Hippocampal formation (tissue), 2 donors: ENCODE data around the gene PIK3R5.
"Not testable (repeated sequence)": the region's sequence is repeated elsewhere in the genome, so short reads cannot be mapped to it uniquely, and the experiment has no call there.

ENCODE experiments used
- DNase-seq, 2 donors: peaks; one replicate each; lab custom pipeline; 2025; lab: John Stamatoyannopoulos, UW

PIK3R5 gene

DNA sequence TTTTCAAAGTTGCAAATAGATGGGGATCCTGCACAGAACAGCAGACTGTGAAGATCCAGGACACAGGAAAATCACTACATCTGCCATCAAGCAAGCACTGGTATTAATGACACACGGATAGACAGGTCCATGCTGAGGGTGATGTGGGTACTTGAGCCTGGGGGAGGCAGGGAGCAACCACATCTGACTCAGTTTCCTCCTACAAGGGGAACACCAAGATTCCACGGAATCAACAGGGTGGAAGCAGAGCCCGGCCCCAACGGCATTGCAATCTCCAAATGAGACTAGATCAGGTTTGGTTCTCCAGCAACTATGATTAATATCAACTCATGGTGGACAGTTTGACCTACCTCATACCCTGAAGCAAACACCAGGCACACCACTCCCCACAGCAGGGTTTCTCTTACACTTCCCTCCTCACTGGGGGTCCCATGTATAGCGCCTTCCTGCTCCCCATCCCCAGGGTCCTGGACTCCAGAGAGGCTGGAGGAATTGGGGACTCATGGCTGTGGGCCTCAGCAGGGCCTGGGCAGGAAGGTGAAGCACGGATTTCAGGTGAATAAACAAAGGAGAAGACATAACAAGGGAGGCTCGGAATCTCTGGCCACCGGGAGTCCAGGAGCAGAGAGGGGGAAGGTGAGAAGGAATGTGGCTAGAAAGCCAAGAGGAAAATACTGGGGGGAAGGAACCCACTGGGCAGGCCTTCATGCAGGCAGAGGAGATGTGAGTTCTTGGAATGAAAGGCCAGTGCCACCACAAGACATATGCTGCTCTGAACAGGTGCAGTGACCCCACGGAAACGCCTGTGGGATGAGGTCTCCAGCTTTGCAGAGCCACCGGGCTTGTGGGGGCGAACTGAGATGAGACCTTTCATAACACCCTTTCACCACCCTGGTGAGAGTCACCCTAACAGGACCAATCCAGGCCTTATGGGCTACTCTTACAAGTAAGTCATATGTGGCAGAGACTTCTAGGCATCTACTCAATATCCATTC, 68.6 kb downstream of the PIK3R5 start:
- DNase-seq, result no peak

DNA sequence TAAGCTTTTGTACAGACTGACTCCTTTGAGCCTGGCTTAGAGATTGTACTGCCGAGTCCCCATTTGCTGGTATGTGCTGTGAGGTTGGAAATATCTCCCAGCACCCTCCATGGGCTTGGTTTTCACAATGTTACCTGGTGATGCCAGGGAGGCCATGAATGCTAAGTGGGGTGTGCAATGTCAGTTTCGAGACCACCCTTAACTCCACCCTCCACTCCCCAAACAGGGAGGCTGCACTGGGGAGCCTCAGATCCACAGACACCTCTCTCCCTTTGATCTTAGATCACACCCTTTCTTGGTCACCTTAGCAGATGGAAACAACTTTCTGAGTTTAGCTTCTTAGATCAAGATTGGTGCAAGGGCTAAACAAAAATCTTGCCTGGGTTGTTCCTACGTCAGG, 69.4 kb downstream of the PIK3R5 start:
- no peak for DNase-seq

DNA sequence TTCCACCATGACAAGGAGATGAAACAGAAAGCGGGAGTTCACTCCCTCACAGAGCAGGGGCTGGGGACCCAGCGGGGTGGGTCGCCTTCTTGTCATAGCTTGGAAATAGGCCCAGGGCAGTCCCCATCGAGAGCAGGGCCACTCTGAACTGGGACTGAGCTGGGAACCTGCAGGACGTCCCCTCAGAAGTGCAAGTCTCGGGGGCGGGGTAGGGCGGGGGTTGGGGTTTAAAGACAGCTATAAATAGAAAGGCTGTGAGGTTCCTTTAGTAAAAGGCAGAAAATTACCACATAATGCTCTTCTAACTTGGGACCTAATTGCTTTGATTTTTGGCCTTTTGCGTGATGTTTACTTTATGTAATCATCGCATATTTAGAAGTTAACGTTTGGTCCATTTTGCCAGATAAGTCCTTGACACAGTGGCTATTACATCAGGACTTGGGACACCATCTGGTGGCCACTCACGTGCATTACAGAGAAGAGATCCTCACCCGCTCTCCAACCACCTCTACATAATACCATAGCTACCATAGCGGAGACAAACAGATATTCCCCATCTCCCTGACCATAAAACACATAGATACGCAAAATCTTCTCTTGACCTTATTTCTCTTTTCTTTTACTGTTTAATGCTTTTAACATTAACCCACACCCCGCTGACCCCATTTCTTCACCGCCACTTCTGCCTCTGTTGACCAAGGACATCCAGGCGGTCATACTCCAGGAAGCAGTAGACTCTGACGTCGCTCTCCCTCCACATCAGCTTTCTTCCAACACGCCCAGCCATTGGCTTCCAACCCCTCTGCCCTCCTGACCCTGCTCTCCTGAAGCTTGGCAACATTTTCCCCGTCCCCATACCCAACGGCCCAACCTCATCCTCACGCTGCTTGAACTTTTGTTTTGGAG, 70.6 kb downstream of the PIK3R5 start:
- DNase-seq, result peak; percentile 14 to 24

DNA sequence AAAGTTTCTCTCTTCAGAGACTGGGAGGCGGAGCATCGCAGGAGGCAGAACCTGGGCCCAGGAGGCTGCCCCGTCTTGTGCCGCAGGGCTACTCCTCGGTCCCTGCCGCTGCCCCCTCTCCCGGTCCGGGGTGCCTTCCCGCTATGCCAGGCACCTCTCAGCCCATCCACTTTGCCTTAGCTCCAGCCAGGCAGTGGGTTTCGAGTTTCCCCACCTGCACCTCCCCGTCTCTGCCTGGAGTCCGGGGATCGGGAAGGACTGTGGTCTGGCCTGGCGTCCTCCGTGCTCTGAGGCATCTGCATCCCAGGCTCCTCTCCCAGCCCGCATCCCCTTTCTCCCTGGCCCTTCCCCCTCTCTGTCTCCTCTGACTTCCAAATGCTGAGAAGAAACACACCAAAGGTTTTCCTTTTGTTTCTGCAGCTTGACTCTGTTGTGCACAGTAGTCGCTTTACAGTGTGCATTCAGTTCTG, 71.3 kb downstream of the PIK3R5 start:
- DNase-seq, result no peak

DNA sequence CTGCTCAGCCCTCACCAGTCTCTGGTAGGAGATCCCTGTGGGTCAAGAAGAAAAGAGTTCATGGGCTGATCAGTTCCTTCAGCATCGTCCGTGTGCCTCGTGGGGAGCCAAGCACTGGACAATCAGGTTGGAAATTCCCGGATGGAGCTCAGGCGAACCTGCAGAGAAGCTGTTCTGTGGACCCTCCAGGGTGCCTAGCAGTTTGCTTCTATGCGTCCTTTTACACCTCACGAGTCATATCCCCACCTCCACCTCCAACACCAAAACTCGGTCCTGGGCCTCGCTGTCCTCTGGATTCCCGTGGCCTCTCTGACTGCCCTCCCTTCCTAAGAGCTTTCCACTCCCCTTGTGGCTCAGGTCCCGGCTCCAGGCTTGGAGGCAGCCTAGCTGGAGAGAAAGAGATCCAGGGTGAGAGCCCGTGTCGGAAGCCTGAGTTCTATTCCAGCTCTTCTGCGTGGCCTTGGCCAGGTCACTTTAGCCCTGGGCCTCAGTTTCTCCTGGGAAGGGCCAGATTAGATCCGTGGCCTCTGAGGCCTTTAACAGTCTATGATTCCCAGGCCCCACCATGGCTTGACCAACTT, 71.8 kb downstream of the PIK3R5 start:
- DNase-seq, result no peak

DNA sequence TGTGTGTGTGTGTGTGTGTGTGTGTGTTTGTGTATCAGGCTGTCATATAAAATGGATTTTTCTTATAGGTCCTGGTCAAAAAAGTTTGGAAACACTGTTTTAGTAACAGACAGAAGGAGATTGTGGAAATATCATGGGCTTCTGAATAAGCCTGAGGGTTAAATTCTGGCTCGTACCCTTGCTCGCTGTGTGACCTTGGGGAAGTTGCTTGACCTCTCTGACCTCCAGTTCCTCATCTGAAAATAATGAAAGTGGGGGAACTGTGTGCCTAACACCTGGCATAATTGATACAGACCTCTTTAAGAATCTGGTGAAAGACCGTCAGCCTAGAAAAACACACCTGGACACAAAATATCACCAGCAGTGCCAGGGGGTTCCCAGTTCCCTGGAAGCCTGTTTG, 72.4 kb downstream of the PIK3R5 start:
- no peak for DNase-seq

DNA sequence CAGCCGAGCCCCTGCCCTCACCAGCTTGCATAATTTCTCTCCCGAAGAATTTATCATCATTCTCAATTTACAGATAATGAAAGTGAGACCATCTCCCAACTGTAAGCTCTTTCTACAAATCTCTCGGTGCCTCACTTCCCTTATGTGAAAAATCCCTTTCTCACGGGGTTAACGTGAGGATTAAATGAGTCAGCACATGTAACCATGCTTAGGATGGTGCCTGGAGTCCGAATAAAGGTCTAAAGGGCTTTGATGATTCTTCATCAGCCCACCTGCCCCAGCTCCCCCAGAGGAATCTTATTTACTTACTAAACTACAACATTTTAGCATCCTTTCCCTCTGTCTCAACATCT, 73.2 kb downstream of the PIK3R5 start:
- no peak for DNase-seq

DNA sequence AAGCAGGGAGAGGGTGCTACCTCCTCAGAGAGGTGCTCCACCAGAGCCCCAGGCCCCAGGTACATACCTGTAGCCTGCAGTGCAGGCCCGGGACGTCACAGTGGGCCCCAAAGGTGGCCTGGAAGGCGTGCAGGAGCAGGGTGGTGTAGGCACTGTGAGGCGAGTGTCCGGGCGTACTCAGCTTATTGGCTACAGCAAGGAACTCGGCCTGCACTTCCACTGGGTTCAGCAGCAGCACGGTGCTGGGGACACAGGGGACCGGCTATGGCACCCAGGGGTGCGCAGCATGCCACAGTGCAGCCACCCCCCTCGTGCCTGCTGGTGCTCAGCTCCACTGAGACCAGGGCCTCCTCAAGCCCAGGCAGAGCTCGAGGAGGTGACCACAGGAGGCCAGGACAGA, 74.8 kb downstream of the PIK3R5 start:
- DNase-seq, result no peak

DNA sequence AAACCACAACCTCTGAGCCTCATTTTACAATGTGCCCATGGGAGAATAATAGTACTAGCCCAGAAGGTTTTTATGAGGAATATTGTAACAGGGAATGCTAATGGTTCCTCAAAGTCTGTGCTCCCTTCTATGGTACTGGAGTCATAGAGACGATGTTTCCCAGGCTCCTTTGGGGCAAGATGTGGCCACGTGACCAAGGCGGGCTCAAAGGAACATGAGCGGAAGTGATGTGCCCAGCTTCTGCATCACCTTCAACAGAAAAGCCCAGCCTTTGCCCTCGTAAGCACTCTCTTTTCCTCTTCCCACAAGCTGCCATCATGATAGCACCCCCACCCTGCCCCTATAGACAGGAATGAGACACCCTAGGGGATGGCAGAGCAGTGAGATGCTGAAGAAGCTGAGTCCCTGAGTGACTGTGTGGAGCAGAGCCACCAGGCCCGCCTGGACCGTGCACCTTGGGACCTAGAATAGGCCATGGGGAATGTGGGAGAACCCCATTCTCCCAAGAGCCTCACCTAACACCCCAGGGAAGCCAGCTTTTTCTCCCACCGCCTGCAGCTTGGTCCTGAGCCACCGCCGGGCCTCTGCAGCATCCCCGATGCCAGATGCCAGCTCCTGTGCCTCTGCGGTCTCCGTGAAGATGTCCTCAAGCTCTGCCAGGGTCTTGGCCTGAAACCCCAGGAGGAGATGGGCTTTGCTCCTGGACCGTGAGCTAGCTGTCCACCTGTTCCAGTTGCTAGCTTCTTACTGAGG, 75.9 kb downstream of the PIK3R5 start:
- DNase-seq, result no peak

DNA sequence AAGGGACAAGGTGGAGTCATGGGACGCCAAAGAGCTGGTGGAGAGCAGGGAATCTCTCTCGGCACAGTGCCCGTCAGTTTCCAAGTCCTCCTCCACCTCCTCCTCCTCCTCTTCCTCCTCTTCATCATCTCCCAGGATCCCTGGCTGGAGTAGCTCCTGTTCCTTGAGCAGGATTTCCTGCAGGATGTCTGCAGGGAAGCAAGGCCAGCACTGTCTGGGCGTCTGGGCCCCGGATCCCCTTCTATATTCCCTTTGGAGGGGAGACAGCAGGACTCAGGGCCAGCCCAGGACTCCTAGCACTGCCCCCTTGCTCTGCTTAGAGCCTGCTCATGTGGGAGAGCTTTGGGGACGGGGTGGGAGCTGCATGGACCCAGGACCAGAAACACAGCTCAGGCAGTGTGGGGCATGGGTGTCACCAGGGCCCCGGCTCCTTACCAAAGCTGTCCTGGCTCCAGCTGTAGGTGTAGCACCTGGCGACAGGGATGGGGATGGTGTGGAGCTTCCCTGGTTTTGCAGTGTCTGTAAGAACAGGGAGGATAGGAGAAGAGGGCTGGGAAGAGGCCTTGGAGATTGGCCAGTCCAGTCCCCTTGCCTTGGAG, 76.7 kb downstream of the PIK3R5 start:
- DNase-seq, result no peak

DNA sequence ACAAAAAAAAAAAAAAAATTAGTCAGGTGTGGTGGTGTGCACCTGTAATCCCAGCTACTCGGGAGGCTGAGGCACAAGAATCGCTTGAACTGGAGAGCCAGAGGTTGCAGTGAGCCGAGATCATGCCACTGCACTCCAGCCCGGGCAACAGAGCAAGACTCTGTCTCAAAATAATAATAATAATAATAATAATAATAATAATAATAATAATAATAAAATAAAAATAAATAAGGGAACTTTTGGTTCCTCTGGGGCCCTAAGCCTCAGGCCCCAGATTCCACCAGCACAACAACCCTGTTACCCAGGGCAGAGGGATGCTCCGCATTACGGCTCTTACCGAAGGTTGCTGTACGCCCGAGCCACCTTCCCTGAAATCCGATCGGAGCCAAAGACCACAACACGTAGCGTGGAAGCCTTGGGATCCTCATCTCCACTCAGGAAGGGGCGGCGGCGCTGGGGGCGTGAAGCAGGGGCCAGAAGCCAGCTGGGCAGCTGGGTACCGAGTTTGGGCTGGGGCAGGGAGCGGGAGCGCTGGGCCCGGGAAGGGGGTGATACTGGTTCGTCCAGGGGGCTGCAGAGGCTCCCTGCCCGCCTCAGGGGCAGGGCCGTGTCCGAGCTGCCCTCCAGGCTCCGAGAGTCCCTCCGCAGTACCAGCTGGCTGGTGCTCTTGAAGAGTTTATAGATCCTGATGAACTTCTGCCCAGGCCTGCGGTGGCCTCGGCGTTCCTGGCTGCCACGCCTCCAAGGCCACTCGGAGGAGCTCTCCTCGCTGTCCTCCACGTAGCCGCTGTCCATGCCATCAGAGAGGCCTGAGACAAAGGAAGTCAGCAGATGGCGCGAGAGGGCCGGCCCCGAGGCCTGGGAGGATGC, 77.4 kb downstream of the PIK3R5 start:
- no peak for DNase-seq

DNA sequence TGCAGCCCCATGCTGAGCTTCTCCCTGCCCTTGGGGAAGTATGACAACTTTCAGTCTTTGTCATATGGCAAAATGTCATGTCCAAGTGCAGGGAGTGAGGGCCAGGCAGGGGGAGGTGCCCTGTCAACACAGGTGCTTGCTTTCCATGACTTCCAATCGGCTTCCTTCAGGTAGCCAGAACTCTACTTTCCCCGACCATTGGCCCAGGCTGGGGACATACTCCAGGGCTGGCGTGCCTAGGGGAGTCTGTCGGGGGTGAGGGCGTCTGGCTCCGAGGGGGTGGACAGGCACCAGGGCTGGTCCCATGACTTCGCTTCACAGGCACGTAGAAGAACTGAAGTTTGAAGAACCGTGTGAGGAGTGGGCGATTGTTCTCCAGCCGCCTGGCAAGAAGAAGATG, 78.2 kb downstream of the PIK3R5 start:
- DNase-seq, result no peak

DNA sequence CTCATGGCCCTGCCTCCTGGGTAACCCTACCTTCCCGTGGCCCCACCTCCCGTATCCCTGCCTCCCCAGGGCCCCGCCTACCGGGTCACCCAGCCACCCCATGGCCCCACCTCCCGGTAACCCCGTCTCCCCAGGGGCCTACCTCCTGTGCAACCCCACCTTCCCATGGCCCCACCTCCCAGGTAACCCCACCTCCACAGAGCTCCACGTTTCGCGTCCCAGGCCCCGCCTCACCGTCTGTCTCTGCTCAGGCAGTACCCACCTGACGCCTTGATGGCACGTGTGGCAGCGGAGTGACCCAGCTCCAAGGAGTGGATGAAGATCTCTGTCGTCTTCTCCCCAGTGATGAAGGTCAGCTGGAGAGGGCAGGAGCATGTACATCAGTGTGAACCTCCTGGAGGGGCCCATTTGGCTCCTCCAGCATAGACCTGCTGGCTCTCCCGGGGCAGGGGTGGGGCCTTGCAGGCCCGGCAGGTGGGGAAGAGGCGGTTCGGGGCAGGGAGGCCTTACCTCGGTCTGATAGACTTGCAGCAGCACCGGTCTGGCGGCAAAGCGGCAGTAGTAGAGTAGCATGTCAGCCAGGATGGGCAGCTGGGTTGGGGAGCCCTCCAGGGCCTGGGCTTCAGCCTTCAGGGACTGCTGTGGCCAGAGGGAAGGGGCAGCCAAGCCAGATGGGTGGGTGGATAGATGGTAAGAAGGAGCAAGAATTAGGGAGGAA, 79.4 kb downstream of the PIK3R5 start:
- DNase-seq, result no peak

DNA sequence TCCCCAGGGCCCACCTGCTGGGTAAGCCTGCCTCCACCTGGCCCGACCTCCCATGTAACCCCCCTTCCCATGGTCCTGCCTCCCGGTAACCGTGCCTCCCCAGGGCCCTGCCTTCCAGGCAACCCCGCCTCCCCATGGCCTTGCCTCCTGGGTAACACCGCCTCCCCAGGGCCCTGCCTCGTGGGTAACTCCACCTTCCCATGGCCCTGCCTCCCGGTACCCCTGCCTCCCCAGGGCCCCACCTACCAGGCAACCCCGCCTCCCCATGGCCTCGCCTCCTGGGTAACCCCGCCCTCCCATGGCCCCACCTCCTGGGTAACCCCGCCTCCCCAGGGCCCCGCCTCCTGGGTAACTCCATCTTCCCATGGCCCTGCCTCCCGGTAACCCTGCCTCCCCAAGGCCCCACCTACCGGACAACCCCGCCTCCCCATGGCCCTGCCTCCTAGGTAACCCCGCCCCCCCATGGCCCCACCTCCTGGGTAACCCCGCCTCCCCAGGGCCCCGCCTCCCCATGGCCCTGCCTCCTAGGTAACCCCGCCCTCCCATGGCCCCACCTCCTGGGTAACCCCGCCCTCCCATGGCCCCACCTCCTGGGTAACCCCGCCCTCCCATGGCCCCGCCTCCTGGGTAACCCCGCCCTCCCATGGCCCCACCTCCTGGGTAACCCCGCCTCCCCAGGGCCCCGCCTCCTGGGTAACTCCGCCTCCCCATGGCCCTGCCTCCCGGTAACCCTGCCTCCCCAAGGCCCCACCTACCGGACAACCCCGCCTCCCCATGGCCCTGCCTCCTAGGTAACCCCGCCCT, 80.1 kb downstream of the PIK3R5 start:
- DNase-seq, result not testable (repeated sequence)

DNA sequence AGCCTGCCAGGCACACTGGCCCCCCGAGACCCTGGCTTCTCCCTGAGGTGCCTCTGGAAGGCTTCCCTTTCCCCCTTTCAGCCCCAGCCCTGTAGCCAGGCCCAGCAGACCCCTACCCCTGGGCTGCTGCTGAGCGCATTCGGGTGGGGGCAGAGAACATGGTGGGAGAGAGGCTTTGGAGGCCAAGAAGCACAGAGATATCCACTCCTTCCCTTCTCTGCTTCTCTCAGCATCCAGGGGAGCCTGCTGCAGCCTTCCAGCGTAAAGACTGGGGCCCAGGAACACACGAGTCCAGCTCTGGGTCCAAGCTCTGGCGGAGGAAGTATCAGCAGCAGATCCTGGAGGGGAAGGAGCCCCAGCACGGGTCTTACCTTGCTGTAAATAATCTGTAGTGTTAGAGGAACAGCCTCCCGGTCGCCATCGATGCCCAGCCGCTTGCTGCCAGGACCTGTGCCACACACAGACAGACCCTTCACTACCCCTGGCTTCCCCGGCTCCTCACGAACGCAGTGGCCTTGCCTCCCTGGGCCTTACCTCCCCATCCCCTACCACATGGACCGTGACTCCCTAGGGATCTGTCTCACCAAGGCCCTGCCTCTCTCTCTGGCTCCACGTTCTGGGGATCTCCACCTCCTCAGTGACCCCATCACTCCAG, 81.0 kb downstream of the PIK3R5 start:
- DNase-seq, result no peak

DNA sequence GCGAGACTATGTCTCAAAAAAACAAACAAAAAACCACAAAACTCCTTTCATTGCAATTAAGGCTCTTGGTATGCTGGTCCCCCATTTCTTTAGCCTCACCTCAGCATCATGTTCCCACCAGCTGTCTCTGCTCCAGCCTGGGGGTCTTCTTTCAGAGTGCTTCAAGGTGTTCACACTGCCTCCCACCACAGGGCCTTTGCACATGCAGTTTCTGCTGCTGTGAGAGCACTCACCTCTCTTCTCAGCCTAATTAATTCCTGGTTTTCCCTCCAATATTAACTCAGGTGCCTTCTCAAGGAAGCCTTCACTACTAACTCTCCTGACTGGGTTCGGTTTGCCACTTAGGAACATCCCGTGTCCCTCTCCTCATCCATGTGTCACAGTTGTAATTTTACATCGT, 82.2 kb downstream of the PIK3R5 start:
- DNase-seq, result no peak

DNA sequence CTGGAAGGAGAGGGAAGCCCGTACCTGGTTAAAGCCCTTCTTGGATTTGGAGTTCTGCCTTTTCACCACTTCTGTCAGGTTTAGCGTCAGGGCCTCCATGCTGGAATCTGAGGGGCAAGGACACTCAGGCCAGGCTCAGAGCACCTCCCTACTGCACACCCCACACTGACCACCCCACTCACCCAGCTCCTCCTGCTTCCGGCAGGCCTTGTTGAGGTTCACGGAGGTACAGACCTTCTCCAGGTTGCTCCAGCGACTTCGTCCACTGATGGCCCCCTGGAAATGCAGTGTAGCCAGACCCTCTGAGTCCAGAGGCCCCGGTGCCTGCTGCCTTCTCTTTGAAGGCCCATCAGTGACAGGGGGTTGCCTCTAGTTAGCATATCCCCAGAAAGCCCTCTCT, 83.9 kb downstream of the PIK3R5 start:
- no peak for DNase-seq

DNA sequence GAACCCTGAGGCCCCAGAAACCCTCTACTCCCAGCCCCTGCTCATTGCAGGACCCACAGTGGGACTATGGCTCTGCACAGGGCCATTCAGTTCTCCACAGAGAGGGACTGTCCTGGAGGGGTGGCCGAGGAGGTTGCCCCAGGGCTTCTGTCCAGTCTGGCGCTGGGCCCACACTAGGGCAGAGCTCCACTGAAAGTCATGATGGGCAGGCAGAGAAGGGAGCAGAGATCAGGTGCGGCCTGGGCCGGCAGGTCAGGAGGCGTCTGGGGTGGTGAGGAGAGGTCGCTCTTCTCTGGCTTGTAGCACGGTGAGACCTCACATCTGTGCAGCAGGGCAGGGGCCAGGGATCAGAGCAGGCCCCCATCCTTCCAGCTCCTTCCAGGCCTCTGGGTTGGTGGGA, 85.0 kb downstream of the PIK3R5 start:
- DNase-seq, result no peak
